ENCODE results near the gene MRPL38.

Gene MRPL38

DNA sequence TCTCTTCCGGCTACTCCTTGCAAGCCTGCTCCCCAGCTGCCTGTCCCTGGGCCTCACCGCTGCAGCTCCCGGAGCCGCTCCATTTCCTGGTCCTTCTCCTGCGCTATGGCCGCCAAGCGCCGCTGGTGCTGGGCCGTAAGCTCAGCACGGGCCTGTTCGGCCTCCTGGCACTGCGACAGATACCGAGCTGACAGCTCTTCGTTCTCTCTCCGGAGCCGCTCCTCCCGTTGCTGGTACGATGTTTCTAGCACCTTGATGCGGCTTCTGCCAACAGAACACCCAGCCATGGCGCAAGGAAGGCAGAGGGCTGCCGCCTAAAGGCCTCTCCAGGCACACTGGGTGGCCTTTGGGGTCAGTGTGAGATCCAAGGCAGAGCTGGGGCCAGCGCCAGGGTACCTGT is 14.9 kb upstream of the MRPL38 start:
- no peak for DNase-seq (ENCODE audit: low spot score)

DNA sequence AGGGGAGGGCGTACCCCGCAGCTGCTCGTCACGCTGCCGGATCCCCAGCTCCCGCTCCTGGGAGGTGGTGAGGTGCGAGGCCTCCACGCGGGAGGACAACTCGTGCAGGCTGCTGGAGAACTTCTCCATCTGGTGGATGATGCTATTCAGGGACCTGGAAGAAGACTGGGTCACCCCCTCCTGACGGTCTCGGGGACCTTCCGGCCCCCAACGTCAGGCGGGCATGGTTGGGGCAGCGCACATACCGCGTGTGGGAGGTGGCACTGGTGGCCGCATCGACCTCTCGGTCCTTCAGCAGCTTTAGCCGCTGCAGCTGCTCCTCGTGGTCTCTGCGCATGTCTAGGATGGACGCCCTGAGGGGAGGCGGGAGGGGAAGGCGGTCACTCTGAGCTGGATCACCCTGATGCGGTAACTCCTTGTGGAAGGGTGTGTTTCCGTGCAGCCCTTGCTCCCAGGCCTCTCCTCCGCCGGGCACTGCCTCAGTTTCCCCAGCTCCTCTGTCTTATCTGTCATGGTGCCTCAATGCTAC is 13.3 kb upstream of the MRPL38 start:
- DNase-seq (ENCODE audit: low spot score) = no peak

DNA sequence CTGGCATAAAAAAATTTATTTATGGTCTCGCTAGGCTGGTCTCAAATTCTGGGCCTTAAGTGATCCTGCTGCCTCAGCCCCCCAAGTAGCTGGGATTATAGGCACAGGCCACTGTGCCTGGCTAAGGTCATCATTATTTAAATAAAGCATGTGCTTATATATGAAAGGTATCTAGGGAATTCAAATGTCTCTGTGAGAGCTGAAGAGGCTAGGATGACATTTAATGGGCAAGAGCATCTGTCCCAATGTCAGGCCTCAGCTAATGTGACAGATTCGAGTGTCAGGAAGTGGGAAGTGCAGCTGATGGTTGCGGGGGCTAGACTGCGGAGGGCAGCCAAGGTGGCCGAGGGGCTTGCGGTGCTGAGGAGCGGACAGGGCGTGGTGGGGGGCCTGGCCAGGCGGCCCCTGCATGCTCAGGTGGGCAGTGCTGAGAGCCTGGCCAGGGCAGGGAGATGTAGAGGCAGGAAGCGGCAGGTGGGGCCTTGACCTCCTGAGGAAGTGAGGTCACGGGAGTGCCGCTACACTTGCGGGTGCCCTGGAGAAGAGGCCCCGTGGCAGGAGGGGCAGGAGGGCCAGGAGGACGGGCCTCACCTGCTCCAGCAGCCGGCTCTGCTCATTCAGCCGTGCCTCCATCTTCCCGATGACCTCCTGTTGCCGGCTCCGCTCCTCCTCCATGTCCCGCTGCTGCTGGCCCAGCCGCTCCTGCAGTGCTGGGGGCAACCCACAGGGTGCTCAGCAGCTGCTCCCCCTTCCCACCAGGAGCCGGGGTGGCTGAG is 12.6 kb upstream of the MRPL38 start:
- DNase-seq (ENCODE audit: low spot score) = no peak

DNA sequence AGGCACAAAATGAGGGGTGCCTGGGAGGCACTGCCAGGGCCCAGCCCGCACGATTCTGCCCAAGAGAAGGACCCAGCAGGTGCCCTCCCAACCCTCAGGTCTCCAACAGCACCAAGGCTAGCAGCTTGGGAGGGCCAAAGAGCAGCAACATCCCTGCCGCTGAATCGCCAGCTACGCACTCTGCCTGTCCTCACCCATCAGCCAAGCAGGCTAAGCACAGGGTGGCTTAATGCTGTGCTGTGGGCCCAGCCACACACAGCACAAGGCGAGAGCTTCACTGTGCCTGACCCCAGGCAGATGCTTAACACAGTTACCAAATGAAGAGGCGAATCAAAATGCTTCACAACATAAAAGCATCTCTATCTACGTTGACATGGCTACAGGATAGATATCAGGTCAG is 10.6 kb upstream of the MRPL38 start:
- no peak for DNase-seq (ENCODE audit: low spot score)

DNA sequence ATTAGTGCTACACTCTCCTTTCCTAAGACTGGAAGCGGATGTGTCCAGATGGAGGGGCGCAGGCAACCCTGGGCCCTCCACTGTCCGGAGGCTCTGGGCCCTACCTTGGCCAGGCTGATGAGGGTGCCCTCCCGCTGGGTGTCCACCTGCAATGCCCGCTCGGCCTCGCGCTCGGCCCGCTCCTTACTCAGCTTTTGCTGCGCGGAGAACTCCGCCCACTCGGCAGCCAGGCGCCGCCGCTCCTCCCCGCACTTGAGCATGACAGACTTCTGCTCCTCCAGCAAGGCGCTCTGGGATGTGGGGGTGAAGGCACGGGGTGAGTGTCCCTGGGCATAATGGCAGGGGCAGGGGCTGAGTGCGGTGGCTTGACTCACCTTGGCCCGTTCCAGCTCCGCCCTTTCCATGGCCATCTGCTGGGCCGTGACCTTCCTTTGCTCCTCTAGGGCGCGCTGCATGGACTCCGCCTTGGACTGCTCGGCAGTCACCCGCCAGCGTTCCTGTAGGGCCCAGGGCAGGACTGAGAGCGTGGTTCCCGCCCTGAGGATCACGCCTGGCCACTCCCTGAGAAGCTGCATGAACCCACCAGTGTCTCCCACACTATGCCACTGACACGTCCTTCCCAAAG is 10.1 kb upstream of the MRPL38 start:
- no peak for DNase-seq (ENCODE audit: low spot score)

DNA sequence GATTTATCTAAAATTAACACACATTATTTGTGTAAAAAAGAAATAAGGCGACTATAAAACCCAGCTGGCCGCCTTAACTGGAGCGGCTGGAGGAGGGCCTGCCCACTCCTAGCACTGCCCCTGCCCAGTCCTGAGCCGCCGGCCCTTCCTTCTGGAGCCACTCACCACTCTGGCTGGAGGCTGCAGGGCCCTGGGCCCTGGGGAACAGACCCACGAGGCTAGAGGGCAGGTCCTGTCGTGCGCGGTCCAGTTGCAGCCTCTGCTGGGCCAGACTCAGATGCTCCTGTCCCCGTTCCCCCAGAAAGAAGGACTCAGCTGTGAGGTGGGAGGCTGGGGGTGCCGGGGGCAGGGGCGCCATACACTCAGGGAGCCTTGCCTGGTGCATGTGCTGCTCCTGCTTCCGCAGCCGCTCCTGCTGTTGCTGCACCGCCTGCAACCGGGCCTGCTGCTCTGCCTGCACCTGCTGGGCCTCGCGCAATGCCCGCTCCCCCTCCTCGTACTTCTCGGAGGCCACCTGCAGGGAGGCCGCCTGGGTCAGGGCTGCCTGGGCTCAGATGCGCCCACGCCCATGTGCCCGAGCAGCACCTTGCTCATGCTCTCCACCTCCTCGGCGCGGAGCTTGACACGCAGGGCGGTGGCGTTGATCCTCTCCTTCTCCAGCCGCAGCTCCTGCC is 9.0 kb upstream of the MRPL38 start:
- no peak for DNase-seq (ENCODE audit: low spot score)

DNA sequence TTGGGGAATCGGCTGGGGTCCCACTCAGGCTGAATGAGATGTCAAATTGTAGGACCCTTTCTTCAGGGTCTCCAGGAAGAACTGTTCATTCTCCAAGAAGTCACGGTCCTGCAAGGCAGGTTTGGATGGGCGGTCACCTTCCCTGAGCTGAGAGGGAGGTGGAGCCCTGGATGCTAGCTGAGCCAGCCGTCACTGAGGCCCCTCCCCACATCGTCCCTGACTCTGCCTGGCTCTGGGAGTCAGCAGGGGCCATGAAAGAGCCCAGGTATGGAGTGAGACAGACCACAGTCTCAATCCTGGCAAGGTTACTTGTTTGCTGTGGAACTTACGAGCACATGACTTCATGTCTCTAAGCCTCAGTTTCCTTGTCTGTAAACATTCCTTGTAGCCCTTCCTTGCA is 6.0 kb upstream of the MRPL38 start:
- DNase-seq (ENCODE audit: low spot score) = no peak

DNA sequence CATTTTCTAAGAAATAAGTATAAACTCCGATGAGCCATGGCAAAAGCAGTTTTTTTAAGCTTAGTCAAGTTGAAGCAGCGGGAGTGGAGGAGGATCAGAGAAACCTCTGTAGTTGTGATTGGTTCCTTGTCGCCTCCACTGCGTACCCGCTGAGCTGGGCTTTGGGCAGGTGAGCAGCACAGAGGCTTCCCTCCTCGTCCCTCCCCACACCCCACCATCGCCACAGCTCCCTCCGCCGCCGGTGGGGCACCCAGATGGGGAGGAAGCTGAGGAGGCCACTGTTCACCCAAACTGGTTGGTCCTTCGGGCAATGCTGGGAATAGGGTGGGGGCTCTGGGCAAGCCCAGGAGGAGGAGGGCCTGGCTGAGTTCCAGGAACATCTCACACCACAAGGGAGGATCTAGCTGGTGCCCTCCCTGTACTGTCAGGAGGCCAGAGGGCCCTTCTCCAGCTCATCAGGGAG is 5.2 kb upstream of the MRPL38 start:
- peak; percentile 40 for DNase-seq (ENCODE audit: low spot score)

DNA sequence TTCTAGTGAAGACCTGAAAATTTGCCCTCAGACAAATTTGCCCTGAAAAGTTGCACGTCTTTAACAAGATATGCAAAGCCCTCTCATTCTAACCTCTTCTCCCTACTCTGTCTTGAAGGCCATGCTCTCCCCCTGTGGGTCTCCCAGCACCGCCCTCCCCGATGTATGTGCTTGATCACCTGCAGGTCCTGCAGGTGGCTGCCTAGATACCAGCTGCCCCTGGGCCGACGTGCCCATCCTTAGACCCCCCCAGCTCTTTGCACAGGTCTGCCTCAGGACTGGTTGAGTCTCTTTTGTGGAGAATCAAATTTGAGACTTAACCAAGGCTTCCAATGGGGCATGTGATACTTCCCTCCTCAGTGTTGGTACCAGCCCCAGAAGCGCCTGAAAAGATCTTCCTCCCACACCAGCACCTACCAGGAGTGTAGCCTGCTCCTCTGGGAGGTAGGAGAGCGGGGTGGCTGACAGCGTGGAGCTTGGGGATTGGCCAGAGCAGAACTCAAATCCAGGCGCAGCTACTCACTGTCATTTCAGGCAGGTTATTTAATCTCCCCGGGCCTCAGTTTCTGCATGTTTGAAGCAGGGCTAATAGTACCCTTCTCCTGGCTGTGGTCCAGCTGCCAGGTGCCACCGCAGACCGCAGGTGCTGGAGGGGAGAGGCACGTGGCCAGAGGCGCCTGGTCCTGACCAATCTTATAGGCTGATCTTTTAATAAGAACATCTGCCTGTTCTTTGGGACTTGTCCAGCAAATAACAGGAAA is 4.5 kb upstream of the MRPL38 start:
- DNase-seq (ENCODE audit: low spot score) = no peak

DNA sequence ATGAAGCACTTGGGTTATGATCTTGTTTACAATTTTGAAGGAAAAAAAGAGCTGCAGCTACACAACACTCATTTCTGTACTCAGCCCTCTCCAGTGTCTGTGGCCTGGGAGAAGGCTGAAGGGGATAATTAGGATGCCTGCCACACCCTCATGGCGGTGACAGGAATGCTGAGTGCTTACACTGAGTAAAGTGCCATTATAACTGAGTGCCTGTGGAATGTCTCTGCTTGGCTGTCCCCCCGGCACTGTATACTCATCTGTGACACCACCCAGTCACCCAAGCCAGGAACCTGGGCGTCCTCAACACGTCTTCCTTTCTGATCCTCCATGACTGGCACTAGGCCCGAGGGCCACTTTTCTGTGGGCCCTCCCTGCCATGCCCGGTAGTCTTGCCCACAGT is 3.5 kb upstream of the MRPL38 start:
- DNase-seq (ENCODE audit: low spot score) = peak; percentile 58

DNA sequence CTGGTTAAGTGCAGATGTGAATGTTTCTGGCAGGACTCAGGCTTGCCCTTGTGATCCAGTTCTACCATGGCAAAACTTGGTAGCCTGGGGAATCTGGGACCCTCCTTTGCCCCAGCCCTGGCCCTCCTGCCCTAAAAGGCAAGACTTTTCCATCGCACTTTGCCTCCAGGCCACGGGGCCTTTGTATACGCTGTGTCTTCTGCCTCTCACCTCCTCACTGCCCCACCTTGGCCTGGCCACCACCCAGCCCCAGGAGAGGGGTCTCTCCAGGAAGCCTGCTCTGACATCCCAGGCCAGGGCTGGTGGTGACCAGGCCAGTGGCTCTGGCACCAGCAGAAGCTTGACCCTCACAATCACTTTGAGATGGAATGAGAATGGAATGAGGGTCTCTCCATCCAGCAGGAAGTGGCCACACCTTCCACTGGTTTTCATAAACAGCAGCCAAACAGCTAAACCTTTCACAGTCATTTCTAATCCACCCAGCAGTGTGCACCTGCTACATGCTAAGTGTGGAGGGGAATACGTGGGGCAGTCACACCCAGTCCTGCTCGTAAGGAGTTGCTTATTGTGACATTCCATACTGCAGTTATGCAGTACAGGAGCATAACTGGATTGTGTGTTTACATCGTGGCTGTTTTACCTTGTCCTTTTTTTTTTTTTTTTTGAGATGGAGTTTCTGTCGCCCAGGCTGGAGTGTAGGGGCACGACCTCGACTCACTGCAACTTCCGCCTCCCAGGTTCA is 1.6 kb upstream of the MRPL38 start:
- no peak for DNase-seq (ENCODE audit: low spot score)

DNA sequence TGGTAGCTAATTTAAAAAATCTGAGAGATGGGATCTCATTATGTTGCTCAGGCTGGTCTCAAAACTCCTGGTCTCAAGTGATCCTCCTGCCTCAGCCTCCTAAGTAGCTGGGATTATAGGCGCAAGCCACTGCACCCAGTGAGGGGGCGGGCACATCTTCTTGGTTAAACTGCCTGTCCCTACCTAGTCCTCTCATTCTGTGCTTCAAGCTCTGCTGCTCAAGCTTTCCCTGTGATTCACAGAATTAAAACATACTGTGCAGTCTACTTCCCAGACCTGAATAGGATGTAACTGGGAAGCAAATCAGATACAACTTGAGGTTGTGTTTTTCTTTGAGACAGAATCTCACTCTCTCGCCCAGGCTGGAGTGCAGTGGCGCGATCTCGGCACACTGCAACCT is 2.3 kb downstream of the MRPL38 start:
- no peak for DNase-seq (ENCODE audit: low spot score)

DNA sequence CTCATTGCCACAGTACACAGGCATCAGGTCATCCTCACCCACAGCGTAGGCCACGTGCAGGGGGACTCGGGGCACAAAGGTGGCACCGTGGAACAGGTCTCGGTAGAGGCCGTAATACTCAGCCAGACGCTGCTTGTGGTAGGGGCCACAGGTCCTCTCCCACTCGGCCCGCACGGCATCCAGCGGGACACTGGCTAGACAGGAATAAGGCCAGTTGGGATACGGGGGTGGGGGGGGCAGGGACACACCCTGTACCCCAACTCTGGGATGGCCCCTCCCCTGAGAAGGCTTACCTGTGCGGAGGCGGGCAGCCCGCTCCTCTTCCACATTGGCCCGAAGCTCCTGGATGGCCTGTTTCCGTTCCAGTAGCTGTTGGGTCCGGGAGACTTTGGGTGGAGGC is 3.0 kb downstream of the MRPL38 start:
- DNase-seq (ENCODE audit: low spot score) = no peak

DNA sequence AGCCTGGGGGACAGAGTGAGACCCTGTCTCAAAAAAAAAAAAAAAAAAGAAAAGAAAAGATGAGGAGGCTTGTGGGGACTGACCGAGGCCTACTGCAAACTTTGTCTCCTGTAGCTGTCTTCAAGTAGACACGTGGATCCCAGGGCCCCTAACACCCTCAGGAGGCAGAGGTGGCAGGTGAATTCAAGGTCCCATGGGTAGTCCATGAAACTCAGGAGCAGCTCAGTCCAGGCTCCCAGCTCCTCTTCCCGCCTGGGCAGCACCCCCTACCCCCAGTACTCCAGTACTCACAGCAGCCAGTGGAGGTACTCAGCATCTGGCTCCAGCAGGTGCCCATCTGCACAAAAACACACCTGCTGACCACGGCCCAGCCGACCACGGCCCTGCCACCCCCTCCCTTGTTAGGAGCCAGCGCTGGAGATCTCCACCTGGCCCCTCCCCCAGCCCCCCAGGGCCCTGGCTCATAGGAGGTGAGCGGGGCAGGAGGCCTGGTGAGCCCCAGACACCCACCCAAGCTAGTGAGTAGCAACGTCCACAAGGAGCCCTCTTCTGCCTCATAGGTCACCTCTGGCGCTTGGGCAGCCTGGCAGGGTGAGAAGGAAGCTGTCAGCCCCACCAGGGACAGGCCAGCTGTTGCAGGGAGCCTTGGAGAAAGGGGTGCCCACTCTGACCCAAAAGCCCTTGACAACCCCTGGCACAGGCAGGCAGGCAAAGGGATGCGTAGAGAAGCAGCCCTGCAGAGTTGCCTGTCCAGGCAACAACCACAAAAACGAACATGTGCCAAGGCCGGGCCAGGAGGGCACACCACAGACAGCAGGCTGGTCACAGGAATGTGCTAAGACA is 3.8 kb downstream of the MRPL38 start:
- DNase-seq (ENCODE audit: low spot score) = no peak

DNA sequence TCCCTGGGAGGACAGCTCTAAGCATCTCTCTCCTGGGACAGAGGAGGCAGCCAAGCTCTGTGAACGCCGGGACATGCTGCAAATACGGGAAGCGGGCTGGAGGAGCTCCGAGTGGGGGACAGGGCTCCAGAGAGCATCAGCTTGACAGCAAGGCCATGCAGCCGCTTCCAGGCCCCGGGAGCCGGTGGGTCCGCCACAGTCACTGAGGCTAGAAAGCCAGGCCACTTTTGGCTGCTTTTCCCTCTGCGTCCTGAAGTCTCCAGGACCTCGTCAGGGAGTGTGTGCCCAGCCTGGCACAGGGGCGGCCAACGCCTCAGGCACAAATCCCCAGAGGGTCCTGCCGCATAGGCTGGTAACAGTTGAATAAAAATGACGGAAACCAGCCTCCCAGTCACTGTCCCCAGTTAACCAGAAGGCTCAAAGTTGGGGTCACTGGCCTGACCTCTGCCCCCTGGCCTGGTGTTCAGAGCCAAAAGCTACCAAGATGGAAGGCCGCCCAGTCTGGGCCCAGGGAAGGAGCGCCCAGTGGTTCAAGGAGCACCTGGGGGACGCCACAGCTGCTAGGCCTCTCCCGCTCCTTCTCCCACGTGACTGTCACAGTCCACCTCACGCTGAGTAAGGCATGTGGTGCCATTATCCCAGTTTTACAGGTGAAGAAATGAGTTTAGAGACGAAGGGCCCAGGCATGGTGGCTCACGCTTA is 4.8 kb downstream of the MRPL38 start:
- DNase-seq (ENCODE audit: low spot score) = no peak

DNA sequence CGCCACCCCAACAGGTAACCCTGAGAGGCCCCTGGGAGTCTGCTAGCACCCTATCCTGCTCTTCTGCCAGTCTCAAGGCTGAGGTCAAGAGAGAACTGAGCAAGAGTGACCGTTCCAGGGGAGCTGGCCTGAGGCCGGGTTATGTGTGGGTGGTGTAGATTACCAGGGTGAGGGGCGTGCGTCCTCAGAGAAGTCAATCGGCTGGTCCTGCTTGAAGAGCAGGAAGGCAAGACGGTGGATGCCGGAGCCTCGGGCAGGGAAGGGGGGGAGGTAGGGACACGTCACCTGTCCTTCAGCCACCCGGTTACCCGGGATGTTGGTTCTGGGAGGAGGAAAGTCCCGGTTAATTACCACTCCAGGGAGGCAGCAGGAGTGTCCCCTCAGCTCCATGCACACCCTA is 5.3 kb downstream of the MRPL38 start:
- DNase-seq (ENCODE audit: low spot score) = no peak

DNA sequence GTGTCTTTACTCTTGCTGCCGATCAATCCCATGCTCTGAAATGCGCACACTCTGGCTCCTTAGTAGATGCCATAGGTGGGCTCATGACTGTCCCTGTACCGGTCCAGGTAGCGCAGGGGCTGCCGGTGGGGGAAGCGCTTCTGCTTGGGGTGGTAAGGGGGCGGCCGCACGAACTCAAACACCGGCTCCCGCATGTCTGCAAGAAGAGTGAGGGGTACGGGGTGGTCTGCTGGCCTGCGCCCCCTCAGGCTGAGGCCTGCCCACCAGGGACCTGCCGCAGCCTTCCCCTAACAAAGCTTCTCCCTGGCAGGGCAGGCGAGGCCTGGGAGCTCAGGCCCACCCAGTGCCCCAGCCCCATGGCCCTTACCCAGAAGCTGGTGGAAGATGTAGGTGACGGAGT is 5.9 kb downstream of the MRPL38 start:
- no peak for DNase-seq (ENCODE audit: low spot score)

DNA sequence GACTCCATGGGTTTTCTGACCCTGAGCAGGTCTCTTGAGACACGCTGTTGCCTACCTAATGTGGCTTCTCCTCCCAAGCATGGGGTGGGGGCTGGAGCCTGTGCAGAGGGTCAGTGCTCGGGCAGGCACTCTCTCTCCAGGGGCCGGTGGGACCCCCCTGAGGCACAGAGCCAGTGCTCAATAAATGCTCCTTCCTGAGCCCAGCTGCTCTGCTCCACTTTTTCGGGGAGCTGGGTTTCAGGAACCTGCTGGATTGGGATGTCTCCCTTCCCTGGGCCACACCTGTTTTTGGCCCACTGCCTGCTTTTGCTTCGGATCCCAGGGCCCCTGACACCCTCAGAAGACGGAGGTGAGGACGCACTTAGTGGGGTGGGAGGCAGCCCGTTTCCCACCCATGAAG is 6.6 kb downstream of the MRPL38 start:
- no peak for DNase-seq (ENCODE audit: low spot score)

DNA sequence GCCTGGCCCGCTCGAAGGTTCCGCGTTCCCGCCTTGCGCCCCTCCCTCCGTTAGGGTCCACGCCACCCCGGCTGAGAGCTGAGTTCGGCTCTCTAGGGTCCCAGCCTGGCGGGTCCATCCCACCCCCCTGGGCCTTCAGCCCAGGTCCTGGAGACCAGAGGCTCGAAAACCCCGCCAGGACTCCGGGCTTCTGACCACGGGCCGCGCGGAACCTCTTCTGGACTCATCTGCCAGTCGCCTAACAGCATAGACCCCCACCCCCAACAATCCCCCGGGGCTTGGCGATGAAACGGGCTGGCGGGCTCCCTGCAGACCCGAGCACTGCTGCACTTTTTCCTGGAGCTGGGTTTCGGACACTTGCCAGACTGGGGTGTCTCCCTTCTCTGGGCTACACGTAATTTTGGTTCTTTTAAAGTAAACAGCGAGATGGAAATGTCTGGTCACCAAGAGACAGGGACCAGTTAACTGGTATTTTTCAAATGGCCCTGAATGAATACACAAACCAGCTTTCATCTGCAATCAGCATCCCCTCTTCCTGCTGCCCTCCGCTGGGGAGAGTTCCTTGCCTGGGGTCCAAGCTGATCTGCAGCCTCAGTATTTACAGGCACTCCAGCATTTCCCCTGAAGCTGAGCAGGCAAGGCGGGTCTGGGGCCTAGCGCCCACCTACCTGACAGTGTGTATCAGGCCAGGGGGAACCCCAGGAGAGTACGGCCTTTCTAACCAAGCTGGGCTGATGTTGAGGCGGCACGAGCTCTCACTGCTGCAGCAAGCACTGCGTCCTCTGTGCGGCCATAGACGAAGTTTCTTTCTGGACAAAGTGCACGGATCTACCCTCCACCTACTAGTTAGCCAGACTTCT is 7.3 kb downstream of the MRPL38 start:
- DNase-seq (ENCODE audit: low spot score) = no peak

All from AG20443 (cell line).